Cortex of kidney (tissue), 1 donor: ENCODE data around the gene BMERB1.
"Not testable (repeated sequence)": the region's sequence is repeated elsewhere in the genome, so short reads cannot be mapped to it uniquely, and the experiment has no call there.

Experiments used
- DNase-seq: peaks from one replicate; lab custom pipeline; 2025; lab: John Stamatoyannopoulos, UW

Gene BMERB1

GRCh38 chr16:15425861-15426260, 8.5 kb upstream of the BMERB1 start:
- DNase-seq, result no peak

- DNase-seq, result no peak
These were observed 7.6 kb upstream of the BMERB1 start for GRCh38 chr16:15426796-15427195.

GRCh38 chr16:15427648-15428239, 6.6 kb upstream of the BMERB1 start:
- DNase-seq, result no peak

- not testable (repeated sequence) for DNase-seq
These were observed 3.5 kb upstream of the BMERB1 start for GRCh38 chr16:15430884-15431283.

GRCh38 chr16:15434079-15434424, 336 bp upstream of the BMERB1 start:
- no peak for DNase-seq

GRCh38 chr16:15435216-15435864, 952 bp downstream of the BMERB1 start:
- DNase-seq, result no peak

- DNase-seq, result no peak
These were observed 4.7 kb downstream of the BMERB1 start for GRCh38 chr16:15439102-15439501.

- no peak for DNase-seq
These were observed 5.1 kb downstream of the BMERB1 start for GRCh38 chr16:15439521-15439920.

GRCh38 chr16:15440852-15441251, 6.5 kb downstream of the BMERB1 start:
- DNase-seq, result no peak

- not testable (repeated sequence) for DNase-seq
These were observed 7.8 kb downstream of the BMERB1 start for GRCh38 chr16:15442140-15442539.

- no peak for DNase-seq
These were observed 9.4 kb downstream of the BMERB1 start for GRCh38 chr16:15443753-15444152.

- DNase-seq, result no peak
These were observed 9.9 kb downstream of the BMERB1 start for GRCh38 chr16:15444264-15444663.

GRCh38 chr16:15445450-15445849, 11.1 kb downstream of the BMERB1 start:
- DNase-seq, result no peak

GRCh38 chr16:15446901-15447300, 12.5 kb downstream of the BMERB1 start:
- no peak for DNase-seq

- DNase-seq, result no peak
These were observed 16.2 kb downstream of the BMERB1 start for GRCh38 chr16:15450624-15451023.

GRCh38 chr16:15451098-15451731, 16.8 kb downstream of the BMERB1 start:
- no peak for DNase-seq

GRCh38 chr16:15452246-15452855, 18.0 kb downstream of the BMERB1 start:
- no peak for DNase-seq

GRCh38 chr16:15453296-15453695, 18.9 kb downstream of the BMERB1 start:
- DNase-seq, result not testable (repeated sequence)

GRCh38 chr16:15454933-15455332, 20.5 kb downstream of the BMERB1 start:
- DNase-seq, result not testable (repeated sequence)

GRCh38 chr16:15457400-15457799, 23.0 kb downstream of the BMERB1 start:
- DNase-seq, result no peak

GRCh38 chr16:15457958-15458357, 23.6 kb downstream of the BMERB1 start:
- no peak for DNase-seq

- no peak for DNase-seq
These were observed 25.4 kb downstream of the BMERB1 start for GRCh38 chr16:15459791-15460190.

GRCh38 chr16:15460601-15461000, 26.2 kb downstream of the BMERB1 start:
- DNase-seq, result no peak
